GM23338 (cell line): Measurements from ENCODE around the gene PCK2. TPM values are rescaled to one million over a fixed set of nuclear protein-coding genes. Genes with fewer than 3 reads are reported as not detected.

Experiments used
- ATAC-seq: fragments of 200-7000 bp; cut with Tn5 transposase; 3 replicates; pipeline ENCODE4 v1.9.1; 2020
- DNase-seq: peaks from one replicate; pipeline ENCODE4 v3.0.0-alpha.2; 2015; ENCODE audit warnings: low spot score
- H2AFZ ChIP-seq: fragments of 200-600 bp; sonication (generic); 2 replicates; pipeline ENCODE4 v1.8.0; 2016; ENCODE audit warnings: antibody characterized with exemption, mild to moderate bottlenecking, moderate library complexity
- H3F3A ChIP-seq: fragments of 200-600 bp; sonication (generic); replicated peaks from 2 replicates; pipeline ENCODE4 v1.8.0; 2017; ENCODE audit warnings: antibody characterized with exemption, mixed run types, low read depth
- H3K27ac ChIP-seq: fragments of 200-600 bp; sonication (generic); 2 replicates; pipeline ENCODE4 v1.6.1; 2016; ENCODE audit warnings: low read depth
- H3K27me3 ChIP-seq: fragments of 200-600 bp; sonication (generic); 2 replicates; pipeline ENCODE4 v1.8.0; 2016; ENCODE audit warnings: mild to moderate bottlenecking, mixed run types, moderate library complexity; ENCODE audit not compliant: insufficient read depth
- H3K36me3 ChIP-seq: fragments of 200-600 bp; sonication (generic); 2 replicates; pipeline ENCODE4 v1.8.0; 2016; ENCODE audit warnings: mild to moderate bottlenecking; ENCODE audit not compliant: insufficient read depth
- H3K4me1 ChIP-seq: fragments of 200-600 bp; sonication (generic); 2 replicates; pipeline ENCODE4 v1.8.0; 2016; ENCODE audit warnings: mild to moderate bottlenecking, moderate library complexity; ENCODE audit not compliant: insufficient read depth
- H3K4me2 ChIP-seq: fragments of 200-600 bp; sonication (generic); 2 replicates; pipeline ENCODE4 v1.7.1; 2017; ENCODE audit warnings: mixed run types
- H3K4me3 ChIP-seq: fragments of 200-600 bp; sonication (generic); 2 replicates; pipeline ENCODE4 v1.6.1; 2016; ENCODE audit warnings: mixed run types
- H3K79me2 ChIP-seq: fragments of 200-600 bp; sonication (generic); replicated peaks from 2 replicates; pipeline ENCODE4 v1.8.0; 2017; ENCODE audit warnings: mild to moderate bottlenecking; ENCODE audit not compliant: insufficient read depth
- H3K9me2 ChIP-seq: fragments of 200-600 bp; sonication (generic); 2 replicates; pipeline ENCODE4 v1.8.0; 2017; ENCODE audit not compliant: insufficient read depth
- H4K20me1 ChIP-seq: fragments of 200-600 bp; sonication (generic); replicated peaks from 2 replicates; pipeline ENCODE4 v1.8.0; 2017; ENCODE audit warnings: mild to moderate bottlenecking; ENCODE audit not compliant: insufficient read depth
- H3K27ac Mint-ChIP-seq: 2 replicates; pipeline ENCODE4 v1.8.0; 2020; ENCODE audit warnings: inconsistent platforms, mild to moderate bottlenecking, moderate library complexity, mixed read lengths
- H3K27me3 Mint-ChIP-seq: 3 replicates; pipeline ENCODE4 v1.8.0; 2022; ENCODE audit warnings: low read depth, mild to moderate bottlenecking, moderate library complexity, mixed read lengths, inconsistent platforms; ENCODE audit not compliant: insufficient read depth, poor library complexity
- H3K36me3 Mint-ChIP-seq: 3 replicates; pipeline ENCODE4 v1.8.0; 2021; ENCODE audit warnings: low read depth, mild to moderate bottlenecking, inconsistent platforms, moderate library complexity, mixed read lengths
- H3K4me1 Mint-ChIP-seq: 3 replicates; pipeline ENCODE4 v1.8.0; 2020; ENCODE audit warnings: mild to moderate bottlenecking, inconsistent platforms, mixed read lengths
- H3K4me3 Mint-ChIP-seq: 3 replicates; pipeline ENCODE4 v1.8.0; 2021; ENCODE audit warnings: moderate library complexity, mild to moderate bottlenecking, inconsistent platforms, mixed read lengths
- H3K9me3 Mint-ChIP-seq: 3 replicates; pipeline ENCODE4 v1.8.0; 2020; ENCODE audit warnings: moderate library complexity, mild to moderate bottlenecking, inconsistent platforms, mixed read lengths
- CREB1 ChIP-seq: fragments of 250-450 bp; sonication (Bioruptor Pico); IDR thresholded peaks from 2 replicates; pipeline ENCODE4 v1.5.0; 2020; ENCODE audit warnings: low read depth, mild to moderate bottlenecking, moderate library complexity
- CTCF ChIP-seq, 2 experiments: fragments of 200-600 bp in 1 of 2; sonication (generic) in 1 of 2; conservative IDR thresholded peaks; 2 replicates each; pipeline versions ENCODE4 v1.5.1 to v1.6.1; 2016 to 2017; ENCODE audit warnings: antibody characterized with exemption in 2 of 2, low read depth in 2 of 2, mild to moderate bottlenecking in 2 of 2, moderate library complexity in 1 of 2
- ETS1 ChIP-seq: IDR thresholded peaks from 2 replicates; pipeline ENCODE4 v1.6.1; 2016; ENCODE audit warnings: antibody characterized with exemption
- EZH2 ChIP-seq: fragments of 200-600 bp; sonication (generic); IDR thresholded peaks from one replicate; pipeline ENCODE4 v1.8.0; 2017; ENCODE audit warnings: antibody characterized with exemption, mild to moderate bottlenecking, low read depth; ENCODE audit not compliant: unreplicated experiment
- EZH2phosphoT487 ChIP-seq: fragments of 200-600 bp; sonication (generic); IDR thresholded peaks from one replicate; pipeline ENCODE4 v1.8.1; 2018; ENCODE audit warnings: antibody characterized with exemption; ENCODE audit not compliant: unreplicated experiment
- JUNB ChIP-seq: IDR thresholded peaks from one replicate; pipeline ENCODE4 v1.6.1; 2016; ENCODE audit warnings: antibody characterized with exemption; ENCODE audit not compliant: unreplicated experiment
- NANOG ChIP-seq: IDR thresholded peaks from 2 replicates; pipeline ENCODE4 v1.6.1; 2016; ENCODE audit warnings: antibody characterized with exemption, borderline replicate concordance
- POLR2AphosphoS5 ChIP-seq: IDR thresholded peaks from 2 replicates; pipeline ENCODE4 v1.6.1; 2016; ENCODE audit warnings: antibody characterized with exemption, low read depth
- REST ChIP-seq: IDR thresholded peaks from one replicate; pipeline ENCODE4 v1.6.1; 2018; ENCODE audit warnings: antibody characterized with exemption; ENCODE audit not compliant: unreplicated experiment
- STAT1 ChIP-seq: IDR thresholded peaks from one replicate; pipeline ENCODE4 v1.6.1; 2016; ENCODE audit warnings: antibody characterized with exemption; ENCODE audit not compliant: unreplicated experiment
- ZNF114 ChIP-seq: fragments of 250-450 bp; sonication (Bioruptor Pico); IDR thresholded peaks from 2 replicates; pipeline ENCODE4 v1.5.0; 2020; ENCODE audit warnings: mild to moderate bottlenecking, moderate library complexity
- ZNF331 ChIP-seq: fragments of 250-450 bp; sonication (Bioruptor Pico); IDR thresholded peaks from 2 replicates; pipeline ENCODE4 v1.5.0; 2020; ENCODE audit warnings: low read depth, mild to moderate bottlenecking, moderate library complexity
- ZNF462 ChIP-seq: fragments of 250-450 bp; sonication (Bioruptor Pico); IDR thresholded peaks from 2 replicates; pipeline ENCODE4 v1.5.0; 2020; ENCODE audit warnings: mild to moderate bottlenecking, moderate library complexity
- polyA plus RNA-seq: library from polyadenylated mRNA; unstranded; fragments of >200 nt; fragmentation: Nextera tagmentation; extraction: Ambion mirVana; gene quantifications from 2 replicates; pipeline ENCODE4 v1.2.1, GENCODE V29; 2016
- total RNA-seq: library from RNA; depleted of rRNA; stranded (reverse); fragments of >200 nt; shearing (Covaris generic); gene quantifications from 2 replicates; pipeline ENCODE4 v1.2.3, GENCODE V29; 2014

PCK2 gene
- total and polyA plus RNA-seq, 2 experiments from 2014 or later = 53.5 to 103 TPM

GRCh38 chr14:24059841-24060388 is 34.2 kb upstream of the PCK2 start:
- TF ChIP-seq ZNF462 (no peak), ZNF331 (CRISPR knock-in tag) (no peak), REST (no peak), EZH2phosphoT487 (no peak), NANOG (no peak), CTCF (conservative IDR thresholded peaks at IDR 0.05; ENCODE audit: low read depth in 2 of 2) (no peak), STAT1 (no peak), JUNB (no peak), CREB1 (no peak), ETS1 (no peak), ZNF114 (CRISPR knock-in tag) (no peak), POLR2AphosphoS5 (no peak), EZH2 (no peak)
- no peak overlapping the region for H3K27ac Mint-ChIP-seq
- no peaks in the 10 kb centered on the region for H4K20me1 ChIP-seq

More at GRCh38 chr14:24059841-24060388, 34.2 kb upstream of the PCK2 start:
- ATAC-seq (no peak), DNase-seq (no peak)
- Histone ChIP-seq H3K4me2 (no peak overlapping the region), H2AFZ (no peak overlapping the region), H3K4me3 (no peak overlapping the region), H3K79me2 (no peaks in the 10 kb centered on the region), H3K36me3 (no peaks in the 10 kb centered on the region), H3K4me1 (no peaks in the 10 kb centered on the region), H3K27me3 (no peaks in the 10 kb centered on the region), H3K27ac (no peak overlapping the region), H3F3A (no peaks in the 10 kb centered on the region), H3K9me2 (no peaks in the 10 kb centered on the region)
- Mint-ChIP-seq H3K4me3 (no peak overlapping the region), H3K27me3 (peaks cover 7% of the 10 kb centered on the region), H3K4me1 (peaks cover 13% of the 10 kb centered on the region), H3K9me3 (no peaks in the 10 kb centered on the region; the same call in 2 of the 3 replicates), H3K36me3 (peaks cover 20% of the 10 kb centered on the region)
